ENCODE measurements around the gene CA5B.
"Not testable (repeated sequence)": the region's sequence is repeated elsewhere in the genome, so short reads cannot be mapped to it uniquely, and the experiment has no call there.

Gene CA5B

DNA sequence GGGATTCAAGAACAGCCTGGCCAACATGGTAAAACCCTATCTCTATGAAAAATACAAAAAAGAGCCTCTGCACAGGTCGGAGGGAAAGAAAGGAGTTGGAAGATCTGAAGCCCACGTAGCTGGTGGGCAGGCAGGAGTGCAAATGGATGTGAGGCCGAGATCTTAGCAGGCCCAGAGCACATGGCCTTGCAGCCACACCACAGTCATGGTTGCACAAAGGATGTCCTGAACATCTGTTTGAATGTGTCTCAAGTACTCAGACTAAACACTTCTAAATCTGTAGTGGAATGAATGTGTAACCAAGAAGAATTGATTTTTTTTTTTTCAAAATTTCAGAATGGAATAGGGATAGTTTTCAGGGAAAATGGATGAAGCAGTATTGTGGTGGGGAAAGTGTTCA, 10.8 kb downstream of the CA5B start:
- no peak for DNase-seq

DNA sequence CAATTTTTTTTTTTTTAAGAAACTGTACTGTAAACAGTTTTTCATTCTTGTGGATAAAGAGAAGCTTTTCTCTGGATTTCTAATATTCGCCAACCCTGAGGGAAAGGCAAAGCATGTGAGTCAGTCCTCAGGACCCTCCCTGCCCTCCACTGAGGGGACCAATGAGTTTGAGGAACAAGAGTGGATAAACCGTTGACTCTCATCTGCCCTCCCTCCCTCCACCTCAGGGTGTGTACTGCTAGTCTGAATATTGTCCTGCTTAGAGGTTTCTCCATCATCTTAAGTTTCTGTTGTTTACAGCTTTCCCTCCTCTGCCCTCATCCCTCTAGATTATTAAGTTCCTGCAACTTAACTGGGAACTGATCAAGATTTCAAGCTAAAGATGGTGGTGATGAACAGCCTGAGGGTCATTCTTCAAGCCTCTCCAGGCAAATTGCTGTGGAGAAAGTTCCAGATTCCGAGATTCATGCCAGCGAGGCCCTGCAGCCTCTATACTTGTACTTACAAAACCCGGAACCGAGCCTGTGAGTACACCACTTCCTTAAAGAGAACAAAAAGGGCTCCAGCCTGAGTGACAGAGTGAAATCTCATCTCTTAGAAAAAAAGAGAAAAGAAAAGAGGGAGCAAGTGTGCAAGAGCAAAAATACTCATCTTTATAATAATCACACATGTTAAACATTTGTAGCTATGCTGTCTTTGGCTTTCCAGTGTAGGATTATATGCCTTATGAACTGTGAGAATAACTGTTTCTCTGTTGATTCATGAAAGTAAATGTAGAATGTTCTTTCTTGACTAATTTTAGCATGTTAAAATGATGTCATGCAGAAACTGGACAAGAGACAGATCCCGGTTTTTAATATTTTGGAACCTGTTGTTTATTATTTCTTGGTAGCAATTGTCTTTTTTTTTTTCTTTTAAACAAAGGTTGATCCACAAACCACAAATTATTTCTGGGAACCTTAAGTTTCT, 11.9 kb downstream of the CA5B start:
- DNase-seq: no peak

DNA sequence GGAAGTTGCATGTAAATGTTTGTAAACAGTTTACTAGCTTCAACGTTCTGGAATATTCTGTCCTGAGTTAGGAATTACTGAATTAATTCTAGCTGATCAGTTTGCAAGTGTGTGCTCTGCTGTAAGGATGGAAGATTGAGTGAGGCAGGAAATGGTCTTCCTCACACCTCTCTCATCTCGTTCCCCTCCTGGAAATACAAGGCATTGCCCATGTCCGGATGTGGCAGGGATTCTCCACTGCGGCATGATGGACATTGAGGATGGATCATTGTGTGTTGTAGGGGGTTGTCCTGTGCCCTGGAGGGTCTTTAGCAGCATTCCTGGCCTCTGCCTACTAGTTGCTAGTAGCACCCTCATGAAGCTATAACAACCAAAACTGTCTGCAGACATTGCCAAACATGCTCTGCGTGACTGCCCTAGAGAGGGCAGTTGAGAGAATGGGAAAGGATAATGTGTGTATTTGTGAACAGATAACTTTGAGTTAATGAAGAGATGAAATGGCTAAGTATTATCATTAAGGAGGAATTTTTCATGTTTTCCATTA, 12.6 kb downstream of the CA5B start:
- DNase-seq: no peak

DNA sequence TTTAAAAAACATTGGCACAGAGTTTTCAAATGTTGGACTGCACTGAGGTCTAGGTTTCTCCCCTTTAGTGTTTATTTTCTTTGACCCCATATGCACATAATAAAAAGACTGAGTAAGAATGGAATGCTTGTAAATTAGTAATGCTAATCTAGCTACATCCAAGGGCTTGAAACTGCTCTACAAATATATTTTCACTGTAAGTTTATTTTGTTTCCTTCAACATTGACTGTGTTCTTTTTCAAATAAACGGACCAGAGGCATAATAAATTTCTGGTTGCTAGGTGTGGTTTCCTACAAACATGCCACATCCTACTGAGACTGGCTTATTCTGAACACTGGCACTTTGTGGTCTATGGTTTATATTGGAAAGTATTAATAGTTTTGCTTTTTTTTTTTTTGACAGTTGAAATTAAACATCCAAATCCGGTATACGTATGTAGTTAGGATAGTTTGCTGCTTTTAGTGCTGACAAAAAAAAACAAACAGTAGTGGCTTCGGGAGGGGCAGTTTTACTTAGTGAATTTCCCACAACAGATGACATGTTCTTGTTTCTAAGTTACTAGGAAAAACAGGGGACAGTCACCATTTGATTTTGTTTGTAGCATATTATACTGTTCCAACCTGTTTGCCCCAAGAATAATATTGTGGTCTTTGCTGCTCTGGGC, 13.2 kb downstream of the CA5B start:
- no peak for DNase-seq

DNA sequence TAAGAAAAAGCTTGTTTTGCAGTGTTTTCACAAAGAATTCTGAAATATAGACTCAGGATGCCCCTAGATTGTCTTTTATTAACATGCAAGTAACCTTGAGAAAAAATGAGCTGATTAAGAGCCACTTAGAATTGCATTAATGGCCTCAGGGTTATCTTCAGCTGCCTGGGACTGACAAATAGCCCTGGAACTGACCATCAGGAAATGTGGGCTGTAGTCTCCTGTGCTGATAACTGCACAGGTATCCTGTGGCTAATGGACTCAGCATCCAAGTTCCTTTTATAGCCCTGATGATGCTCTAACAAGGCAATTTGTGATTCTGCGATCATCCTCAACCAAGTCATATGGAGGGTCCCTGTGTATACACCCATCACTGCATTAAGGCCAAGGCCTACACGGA, 17.0 kb downstream of the CA5B start:
- no peak for DNase-seq

DNA sequence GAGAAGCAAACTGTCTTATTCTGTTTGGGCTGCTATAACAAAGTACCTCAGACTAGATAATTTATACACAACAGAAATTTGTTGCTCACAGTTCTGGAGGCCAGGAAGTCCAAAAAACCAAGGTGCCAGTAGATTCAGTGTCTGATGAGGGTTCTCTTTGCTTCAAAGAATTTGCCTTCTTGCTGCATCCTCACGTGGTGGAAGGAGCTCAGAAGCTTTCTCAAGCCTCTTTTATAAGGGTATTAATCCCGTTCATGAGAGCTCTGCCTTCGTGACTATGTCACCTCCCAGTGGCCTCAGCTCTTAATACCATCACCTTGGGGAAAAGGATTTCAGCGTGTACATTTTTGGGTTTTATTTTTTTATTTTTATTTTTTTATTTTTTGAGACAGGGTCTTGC, 20.1 kb downstream of the CA5B start:
- no peak for DNase-seq

DNA sequence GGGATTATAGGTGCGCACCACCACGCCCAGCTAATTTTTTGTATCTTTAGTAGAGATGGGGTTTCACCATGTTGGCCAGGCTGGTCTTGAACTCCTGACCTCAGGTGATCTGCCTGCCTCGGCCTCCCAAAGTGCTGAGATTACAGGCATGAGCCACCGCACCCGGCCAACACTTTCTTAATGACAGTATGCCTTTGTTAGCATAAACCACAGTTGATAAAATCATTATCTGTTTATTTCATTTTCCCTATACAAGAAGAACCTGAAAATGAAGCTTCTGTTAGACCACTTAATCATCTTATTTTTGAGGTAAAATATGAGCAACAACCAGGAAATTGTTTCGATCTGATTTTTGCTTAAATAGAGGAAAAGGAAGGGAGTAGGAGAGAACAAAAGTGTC, 21.8 kb downstream of the CA5B start:
- not testable (repeated sequence) for DNase-seq

DNA sequence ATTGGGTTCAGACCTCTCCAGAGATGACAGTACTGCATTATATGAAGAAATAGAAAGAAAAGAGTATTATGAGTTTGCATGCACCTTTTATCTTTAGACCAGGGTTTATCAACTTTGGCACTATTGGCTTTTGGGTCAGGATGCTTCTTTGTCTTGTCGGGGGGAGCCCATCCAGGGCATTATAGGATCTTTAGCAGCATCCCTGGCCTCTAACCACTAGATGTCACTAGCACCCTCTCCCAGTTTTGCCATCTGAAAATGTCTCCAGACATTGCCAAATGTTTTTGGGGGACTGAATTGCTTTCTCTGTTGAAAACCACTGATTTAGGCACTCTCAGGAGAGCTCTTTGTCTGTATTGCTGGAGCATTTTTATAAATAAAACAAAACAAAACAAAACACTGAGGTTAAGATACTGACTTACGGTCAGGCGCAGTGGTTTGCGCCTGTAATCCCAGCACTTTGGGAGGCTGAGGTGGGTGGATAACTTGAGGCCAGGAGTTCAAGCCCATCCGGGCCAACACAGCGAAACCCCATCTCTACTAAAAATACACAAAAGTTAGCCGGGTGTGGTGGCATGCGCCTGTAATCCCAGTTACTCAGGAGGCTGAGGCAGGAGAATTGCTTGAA, 23.6 kb downstream of the CA5B start:
- DNase-seq: peak; percentile 31

DNA sequence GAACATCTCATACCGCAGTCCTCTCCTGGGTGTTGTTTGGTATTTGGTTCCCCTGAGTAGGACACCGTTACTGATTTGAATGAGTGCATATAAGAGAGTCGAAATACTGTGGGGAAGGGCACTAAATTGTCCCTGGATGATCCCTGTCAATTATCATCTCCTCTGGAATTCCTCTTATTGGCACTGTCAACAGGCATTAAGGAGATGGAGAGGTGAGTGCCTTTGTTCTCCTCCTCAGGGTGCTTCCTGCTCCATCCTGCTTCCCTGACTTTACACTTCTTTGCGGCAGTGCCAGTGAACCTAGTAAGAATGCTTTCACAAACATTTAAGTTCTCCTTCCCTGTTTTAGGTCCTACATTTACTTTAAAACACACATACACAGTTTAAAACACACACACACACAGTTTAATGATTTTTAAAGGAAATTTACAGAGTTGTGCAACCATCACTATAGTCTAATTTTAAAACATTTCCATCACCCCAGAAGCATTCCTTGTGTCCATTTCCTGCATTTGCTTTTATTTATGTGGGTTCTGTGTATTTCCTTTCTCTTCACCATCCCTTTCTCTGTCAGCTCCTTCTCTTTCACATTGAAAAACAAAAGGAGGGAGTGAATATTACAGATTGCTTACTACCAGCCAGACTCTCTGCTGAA, 31.4 kb downstream of the CA5B start:
- DNase-seq: no peak

DNA sequence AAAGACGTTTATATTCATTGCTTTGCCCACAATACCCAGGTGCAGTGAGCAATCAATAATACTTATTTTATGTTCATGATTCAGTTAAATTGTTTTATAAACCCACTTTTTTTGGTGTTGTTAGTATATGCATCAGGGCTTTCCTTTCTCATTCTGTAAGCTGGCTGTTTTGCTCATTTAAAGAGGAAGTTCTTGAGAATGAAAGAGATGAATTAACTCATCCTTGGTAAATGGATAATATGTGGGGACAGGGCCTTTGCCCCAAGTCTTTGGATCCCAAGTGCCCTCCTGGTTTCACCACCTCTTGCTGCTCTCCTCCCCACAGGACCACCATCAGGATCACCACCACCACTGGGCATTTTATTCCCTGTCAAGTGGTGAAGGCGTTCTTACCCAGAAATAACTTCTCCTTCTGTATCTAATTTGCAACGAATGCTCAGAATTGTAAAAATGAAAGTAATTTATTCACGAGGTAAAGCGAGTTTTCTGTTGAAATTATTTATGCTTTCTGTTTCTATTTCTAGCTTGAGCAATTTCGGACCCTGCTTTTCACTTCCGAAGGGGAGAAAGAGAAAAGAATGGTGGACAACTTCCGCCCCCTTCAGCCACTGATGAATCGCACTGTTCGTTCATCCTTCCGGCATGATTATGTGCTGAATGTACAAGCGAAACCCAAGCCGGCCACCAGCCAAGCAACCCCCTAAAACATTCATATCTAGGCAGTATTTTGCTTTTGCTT, 44.1 kb downstream of the CA5B start:
- no peak for DNase-seq

DNA sequence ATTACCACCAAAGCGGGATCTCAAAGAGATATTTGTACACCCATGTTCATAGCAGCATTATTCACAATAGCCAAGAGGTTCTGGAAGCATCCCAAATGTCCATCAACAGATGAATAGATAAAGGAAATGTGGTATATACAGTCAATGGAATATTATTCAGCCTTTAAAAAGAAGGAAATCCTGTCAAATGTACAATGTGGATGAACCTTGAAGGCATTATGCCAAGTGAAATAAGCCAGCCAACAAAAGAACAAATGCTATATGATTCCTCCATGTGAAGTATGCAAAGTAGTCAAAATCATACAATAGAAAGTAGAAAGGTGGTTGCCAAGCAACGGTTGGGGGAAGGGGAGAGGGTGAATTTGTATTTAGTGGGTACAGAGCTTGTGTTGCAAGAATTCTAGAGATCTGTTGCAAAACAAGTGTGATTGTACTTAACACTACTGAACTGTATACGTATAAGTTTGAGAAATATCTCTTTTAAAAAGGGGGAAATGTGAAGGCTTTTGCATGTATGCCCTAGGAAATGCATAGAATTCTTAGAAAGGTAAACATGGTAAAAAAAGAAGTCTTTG, 47.2 kb downstream of the CA5B start:
- DNase-seq: no peak

DNA sequence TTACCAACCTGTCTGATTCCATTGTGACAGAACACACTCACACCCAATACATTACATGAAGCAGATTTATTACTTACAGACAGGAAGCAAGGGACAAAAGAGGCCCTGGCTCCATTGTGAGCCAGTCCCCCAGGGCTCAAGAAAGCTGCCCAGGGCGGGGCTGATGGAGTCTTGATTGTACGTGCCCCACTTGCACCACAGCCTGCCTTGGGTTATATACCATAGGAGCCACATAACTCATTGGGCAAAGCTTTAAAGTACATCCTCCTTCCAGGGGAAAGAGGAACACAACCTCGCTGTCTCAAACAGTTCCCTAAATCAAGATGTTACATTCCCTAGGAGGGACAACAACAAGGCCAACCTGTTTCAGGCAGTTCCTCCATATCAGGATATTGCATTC, 48.8 kb downstream of the CA5B start:
- DNase-seq: no peak

DNA sequence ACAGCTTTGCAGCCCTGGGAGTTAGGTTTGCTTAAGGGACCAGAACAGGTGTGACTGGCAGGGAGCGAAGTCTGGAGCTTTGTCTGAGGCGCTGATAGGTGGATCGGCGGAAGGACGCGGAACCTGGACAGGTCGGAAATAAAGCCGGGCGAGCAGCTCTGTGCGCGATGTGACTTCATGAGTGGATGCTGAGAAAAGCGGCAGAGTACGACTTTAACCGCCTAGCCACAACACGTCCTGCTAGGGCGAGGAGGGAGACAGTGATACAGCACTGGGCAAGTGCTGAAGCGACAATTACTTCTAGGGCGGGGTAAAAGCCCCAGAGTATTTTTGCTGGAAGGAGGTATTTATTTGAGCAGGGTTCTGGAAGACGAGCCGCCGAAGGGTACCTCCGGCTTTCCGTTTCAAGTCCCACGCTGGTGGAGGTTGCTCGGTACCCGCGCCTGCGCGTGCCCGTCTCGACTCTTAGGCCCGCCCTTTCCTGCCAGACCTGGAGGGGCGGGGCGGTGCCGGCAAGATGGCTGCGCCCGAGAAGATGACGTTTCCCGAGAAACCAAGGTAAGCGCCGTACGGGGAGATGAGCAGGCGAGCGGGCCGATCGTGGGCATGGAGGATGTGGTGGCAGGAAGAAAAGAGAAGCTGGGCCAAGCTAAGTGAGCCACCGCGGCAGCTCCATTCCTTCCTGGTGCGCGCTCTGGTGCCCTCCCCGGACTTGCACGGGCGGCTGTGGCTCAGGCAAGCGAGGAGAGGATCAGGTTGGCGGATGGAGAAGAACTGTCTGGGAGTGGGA, 52.1 kb downstream of the CA5B start, which contains the start of gene ZRSR2:
TSS of gene ZRSR2 (plus strand) at position 506 of the 790 bp plus-strand sequence. CDS start at position 518, 12 bp downstream.
- DNase-seq: peak; percentile 93

DNA sequence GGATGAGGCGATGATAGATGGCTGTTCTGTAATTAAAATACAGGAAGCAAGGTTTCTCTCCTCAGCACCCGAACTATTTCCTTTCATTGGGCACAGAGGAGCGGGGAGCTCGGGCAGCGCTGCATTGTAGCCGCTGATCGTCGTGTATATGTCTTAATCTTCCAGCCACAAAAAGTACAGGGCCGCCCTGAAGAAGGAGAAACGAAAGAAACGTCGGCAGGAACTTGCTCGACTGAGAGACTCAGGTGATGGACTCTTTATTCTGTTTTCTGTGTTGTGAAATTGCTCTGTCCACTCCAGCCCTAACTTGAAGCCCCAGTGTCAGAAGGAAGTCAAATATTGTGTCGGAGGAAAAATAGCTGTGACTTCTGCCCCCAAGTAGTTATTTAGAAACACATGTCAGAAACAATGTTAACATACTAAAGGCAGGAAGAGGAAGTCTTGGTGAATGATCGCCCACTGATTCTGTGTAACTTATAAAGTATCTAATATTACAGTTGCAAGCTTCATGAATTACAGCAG, 52.8 kb downstream of the CA5B start:
- DNase-seq: no peak

DNA sequence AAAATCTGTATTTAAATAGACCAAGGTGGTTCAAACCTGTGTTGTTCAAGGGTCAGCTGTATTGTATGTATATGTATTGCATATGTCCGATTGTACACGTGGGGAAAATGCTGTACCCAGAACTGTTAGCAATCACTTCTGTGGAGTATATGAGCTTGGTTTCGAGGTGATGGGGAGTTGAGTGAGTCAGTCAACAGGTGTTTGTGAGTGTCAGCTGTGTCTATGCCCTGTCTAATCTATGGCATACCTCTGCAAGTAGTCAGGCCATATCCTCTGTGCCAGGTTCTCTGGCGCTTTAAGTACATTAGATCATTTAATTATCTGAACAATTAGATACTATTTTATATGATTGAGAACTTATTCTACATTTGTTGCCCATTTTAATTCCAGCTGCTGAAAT, 59.6 kb downstream of the CA5B start:
- DNase-seq: no peak

DNA sequence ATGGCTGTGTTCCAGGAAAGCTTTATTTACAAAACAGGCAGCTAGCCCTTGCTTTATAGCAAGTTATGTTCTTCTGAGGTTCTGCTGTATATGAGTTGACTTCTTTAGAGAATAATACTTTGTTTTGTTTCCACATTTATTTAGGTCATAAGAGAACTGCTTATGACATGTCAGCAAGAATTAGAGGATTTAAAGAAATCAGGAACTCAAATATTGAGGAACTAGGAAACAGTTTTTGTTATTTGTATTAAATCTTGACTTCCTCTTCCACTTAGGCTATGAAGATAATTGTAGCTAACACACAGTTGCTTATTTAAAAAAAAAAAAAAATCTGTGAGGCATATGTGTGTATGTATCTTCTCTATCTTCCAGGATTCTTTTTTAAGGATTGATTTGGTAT, 66.5 kb downstream of the CA5B start:
- no peak for DNase-seq

DNA sequence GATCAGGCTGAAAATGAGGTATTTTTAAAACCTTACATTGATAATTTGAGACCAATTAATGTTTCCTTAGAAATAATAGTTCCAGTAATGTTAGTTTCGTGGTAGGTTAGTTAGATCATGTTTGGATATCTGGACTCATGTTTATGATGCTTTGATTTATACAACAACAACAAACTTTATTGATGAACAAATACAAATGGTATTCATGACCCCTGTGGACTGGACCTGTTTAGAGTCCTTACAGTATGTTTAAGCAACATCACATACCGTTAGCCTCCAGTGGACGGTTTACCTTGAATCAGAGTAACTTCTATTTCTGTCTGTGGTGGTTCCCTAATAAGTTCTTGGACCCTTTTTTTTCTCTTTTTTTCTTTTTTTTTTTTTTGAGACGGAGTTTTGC, 70.2 kb downstream of the CA5B start:
- no peak for DNase-seq

DNA sequence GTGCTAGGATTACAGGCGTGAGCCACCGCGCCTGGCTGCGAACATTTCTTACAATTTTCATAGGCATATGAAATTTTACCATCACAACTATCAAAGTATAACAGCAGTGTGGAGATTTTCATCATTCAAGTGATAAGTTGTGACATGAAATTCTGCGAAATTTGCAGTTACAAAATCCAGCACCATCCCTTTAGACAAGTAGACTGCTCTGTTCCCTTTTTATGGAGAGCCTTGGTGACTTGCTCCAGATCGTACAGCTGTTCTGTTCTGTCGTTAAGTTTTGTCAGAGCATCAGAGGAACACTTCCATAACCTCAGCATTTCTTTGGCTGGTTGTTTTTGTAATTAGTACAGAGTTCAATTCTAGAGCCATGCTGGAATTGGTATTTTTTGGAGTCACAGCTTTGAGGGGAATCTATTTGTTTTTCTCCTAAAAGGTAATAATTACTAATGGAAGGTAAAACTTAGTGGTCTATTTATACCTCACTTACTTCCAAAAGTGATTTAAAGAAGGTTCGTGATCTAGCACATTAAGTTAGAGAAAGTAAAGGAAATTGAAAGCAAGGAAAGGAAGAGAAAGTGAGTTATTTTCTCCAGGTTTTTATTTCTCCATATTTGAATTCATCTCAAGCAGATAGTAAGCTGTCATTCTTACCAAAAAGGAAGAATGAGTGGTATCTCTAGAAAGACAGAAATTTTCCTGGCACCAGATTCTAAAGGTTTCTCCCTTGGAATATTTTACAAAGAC, 74.3 kb downstream of the CA5B start:
- DNase-seq: no peak

DNA sequence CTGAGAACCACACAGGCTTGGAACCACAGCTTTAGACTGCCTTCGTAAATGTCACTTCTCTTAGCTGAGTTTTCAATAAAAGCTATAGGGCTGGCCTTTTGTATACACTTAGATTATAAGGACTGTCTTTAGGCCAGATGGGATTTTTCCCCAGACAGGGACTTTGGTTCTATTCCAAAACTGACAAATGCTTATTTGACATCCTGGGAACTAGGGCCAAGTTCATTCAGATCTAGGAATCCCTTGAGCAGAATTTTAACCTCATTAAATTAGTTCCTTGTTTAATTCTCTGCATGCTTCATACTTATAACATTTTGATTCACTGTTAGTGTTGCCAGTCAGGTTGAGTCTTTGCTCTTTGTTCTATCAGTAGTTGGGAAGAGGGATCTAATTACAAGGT, 75.3 kb downstream of the CA5B start:
- DNase-seq: no peak

All from activated CD8-positive, alpha-beta memory T cell treated with anti-CD3 and anti-CD28 coated beads, Interleukin-2, amount 50 U/mL, for 4 hours (primary cell).